GM18519 (cell line): ENCODE results near the gene RIMBP2.

ENCODE experiments used
- ATAC-seq: cut with Tn5 transposase; IDR thresholded peaks from one replicate; pipeline ENCODE4 v1.9.1; 2021; ENCODE audit warnings: mild to moderate bottlenecking, moderate library complexity; ENCODE audit not compliant: unreplicated experiment, low FRiP score

The RIMBP2 gene

GRCh38 chr12:130401703-130402102 is 314.4 kb downstream of the RIMBP2 start:
- no peak for ATAC-seq

GRCh38 chr12:130398100-130398848 is 317.8 kb downstream of the RIMBP2 start:
- ATAC-seq, result no peak

- ATAC-seq, result no peak
Measured at GRCh38 chr12:130396667-130397066, 319.4 kb downstream of the RIMBP2 start.

- ATAC-seq, result no peak
Measured at GRCh38 chr12:130394906-130395305, 321.2 kb downstream of the RIMBP2 start.

DNA sequence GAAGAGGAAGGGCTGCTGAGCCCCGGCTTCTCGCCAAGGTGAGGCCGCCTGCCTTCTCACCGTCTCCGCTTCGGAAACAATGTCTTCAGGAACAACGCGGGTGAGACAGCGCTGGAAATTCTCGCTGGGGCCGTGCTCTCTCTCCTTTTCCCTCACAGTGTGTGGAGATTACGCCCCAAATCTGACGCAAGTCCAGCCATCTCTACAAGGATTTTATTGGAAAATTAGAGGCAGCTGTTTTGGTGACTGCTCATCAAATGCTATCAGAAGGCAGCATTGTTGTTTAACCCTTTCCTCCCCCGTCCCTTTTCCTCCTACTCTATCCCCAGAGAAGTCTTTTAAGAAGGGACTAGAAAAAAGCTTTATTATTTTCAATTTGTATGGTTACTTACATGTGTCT is 324.9 kb downstream of the RIMBP2 start:
- ATAC-seq, result no peak

GRCh38 chr12:130385193-130385592 is 330.9 kb downstream of the RIMBP2 start:
- no peak for ATAC-seq

GRCh38 chr12:130384234-130384633 is 331.9 kb downstream of the RIMBP2 start:
- ATAC-seq, result no peak

DNA sequence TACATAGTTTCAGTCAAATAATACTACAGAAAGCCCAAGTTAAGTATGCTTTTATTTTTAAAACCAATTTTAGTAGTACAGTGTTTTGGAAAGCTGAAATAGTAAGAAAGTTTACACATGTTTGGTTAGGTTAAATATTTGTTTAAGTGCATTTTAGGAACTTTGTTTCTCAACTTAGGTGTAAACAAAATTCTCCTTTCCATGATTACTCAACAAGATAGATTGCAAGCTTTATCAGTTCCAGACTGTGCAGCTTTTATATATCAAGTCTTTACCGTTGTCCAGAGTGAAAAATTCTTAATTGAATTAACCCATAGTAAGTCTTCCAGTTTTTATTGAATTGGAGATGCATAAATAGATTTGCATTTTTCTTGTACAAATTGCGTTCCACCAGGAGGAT is 333.3 kb downstream of the RIMBP2 start:
- no peak for ATAC-seq

DNA sequence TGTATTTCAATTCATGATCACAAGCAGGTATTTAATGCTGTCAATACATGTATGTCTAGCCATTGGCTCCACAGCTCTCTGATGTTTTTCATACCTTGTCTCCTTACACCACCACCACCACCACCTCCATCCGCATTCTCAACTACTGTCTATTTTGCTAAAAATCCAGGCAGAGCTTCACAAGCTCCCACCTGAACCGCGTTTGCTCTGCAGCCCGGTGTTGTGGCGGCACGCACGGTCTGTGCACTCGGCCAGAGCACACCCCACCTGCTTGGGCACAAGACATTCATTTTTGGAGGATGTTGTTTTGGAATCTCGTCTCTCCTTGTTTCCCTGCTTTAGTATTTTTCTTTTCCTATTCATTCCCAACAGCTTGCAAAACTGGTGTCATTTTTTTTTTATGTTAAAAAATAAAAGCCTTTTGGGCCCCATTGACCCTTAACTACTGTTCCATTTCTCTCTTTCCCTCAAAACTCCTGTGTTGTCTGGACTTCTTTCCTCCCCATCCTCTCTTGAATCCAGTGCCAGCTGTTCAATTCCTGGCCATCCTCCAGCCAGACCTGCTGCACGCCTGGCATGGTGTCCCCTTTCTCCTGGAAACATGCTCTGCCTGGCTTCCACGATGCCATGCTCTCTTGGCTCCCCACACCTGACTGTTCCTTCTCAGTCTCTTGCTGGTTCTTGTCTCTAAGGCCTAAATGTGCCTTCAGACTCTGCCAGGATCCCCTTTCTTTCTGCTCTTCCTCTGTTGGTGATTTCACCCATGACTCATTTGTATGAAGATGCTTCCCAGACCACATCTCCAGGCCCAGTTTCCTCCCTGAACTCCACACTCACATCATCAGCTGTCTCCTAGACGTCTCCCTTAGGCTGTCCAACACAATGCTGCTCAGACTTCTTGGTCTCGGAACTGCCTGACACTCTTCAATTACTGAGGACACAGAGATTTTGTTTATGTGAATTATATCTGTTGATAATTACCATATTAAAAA is 340.5 kb downstream of the RIMBP2 start:
- no peak for ATAC-seq

GRCh38 chr12:130374083-130374482 is 342.0 kb downstream of the RIMBP2 start:
- ATAC-seq, result no peak

GRCh38 chr12:130372936-130373335 is 343.2 kb downstream of the RIMBP2 start:
- no peak for ATAC-seq

- ATAC-seq, result no peak
Measured at GRCh38 chr12:130371296-130371695, 344.8 kb downstream of the RIMBP2 start.

DNA sequence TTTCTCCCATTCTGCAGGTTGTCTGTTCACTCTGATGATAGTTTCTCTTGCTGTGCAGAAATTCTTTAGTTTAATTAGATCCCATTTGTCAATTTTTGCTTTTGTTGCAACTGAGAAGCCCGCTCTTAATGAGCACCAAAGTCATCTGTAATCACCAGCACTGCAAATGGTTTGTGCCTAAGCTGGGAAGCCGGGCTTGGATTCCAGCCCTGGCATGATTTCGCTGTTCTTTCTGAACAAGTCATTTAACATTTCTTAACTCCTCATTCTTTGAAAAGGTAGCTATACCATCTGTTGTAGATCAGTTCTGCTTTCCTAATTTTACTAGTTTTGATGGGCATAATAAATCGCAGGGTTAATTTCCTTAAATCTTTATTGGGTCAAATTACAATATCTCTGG is 346.3 kb downstream of the RIMBP2 start:
- ATAC-seq, result no peak

GRCh38 chr12:130367523-130367922 is 348.6 kb downstream of the RIMBP2 start:
- ATAC-seq, result no peak

- no peak for ATAC-seq
Measured at GRCh38 chr12:130367003-130367402, 349.1 kb downstream of the RIMBP2 start.

DNA sequence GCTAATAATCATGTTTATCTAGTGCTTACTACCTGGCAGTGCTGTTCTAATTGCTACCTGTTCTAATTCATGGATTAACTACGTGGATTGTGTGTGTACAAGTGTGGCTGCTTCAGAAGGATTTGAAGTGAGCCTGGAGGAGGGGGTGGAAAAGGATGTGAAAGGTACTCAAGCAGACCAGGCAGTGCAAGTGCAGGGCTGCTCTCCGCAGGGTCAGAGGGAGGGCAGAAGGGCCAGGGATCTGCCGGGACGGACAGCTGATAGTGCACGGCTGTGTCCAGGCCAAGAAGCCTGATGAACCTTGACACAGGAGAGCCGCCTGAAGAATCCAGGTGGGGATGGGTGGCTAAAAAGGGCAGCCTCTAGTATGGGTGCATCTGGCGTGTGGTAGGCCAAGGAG is 349.9 kb downstream of the RIMBP2 start:
- ATAC-seq, result no peak

- ATAC-seq, result no peak
Measured at GRCh38 chr12:130364578-130364977, 351.5 kb downstream of the RIMBP2 start.

GRCh38 chr12:130362060-130362459 is 354.0 kb downstream of the RIMBP2 start:
- no peak for ATAC-seq

DNA sequence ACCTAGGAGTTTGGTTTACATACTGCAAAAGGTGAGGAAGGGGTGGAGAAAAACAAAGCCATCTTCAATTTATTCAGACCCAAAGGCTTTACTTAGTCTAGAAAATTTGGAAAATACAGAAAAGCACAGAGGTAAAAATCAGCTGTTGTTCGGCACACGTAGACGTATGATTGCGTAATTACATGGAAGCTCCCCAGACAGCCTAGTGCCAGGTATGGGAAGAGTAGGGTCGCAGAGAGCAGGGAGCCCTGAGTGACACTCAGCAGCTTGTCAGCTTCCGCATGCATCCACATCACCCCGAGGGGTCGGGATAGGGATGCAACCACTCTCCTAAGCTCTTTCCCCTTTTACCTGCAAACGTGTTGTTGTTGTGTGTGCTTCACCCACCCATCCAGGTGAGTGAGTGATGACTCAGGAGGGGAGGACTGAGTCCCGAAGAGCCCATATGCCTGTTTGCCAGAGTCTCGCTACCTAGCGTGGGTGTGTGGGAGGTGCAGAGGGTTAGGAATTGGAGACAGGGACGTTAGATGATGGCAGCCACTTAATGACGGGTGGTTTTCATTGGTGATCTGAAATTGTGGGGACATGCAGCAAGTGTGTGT is 358.3 kb downstream of the RIMBP2 start:
- no peak for ATAC-seq

DNA sequence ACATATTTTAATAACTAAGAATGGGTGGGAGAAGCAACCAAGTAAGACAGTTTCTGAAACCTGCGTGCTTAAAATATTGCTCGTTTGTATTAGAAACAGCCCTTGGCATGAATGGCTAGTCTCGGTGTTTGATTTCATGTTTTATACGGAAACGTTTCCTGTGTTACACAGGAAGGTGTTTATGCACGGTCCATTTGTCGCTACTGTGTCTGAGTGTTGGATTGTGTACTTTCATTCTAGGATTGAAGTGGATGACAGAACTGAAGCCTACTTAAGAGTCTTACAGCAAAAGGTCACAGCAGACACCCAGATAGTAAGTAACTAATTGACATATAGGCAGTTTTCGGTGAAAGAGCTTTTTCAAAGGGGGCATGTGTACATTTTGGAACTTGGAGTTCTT is 358.9 kb downstream of the RIMBP2 start:
- no peak for ATAC-seq

DNA sequence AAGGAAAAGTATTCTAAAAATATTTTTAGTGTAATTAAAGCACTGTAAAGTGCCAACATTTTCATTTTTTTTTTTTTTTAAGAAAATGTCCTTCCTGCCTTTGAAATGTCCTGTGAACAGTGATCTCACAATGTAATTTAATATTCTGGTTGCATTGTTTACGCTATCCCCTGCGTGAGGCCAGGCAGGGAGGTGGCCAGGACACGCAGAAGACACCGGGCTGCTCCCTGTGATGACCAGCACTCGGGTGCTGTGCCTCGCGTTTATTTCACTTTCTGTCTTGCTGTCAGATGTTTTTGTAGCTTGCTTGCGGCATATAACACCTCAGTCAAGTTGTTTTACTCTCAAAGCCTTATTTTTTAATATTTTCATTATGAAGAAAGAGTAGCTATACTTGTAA is 359.9 kb downstream of the RIMBP2 start:
- ATAC-seq, result no peak
